ENCODE data around the gene RC3H2. TPM values are rescaled to one million over a fixed set of nuclear protein-coding genes. Genes with fewer than 3 reads are reported as not detected.
A peak's percentile ranks its signal among the peaks of the same experiment; 100 is the strongest.
"Not testable (repeated sequence)": the region's sequence is repeated elsewhere in the genome, so short reads cannot be mapped to it uniquely, and the experiment has no call there.

Gene RC3H2
- total RNA-seq, 2 experiments from 2014 or later, result 45.0 to 73.7 TPM

DNA sequence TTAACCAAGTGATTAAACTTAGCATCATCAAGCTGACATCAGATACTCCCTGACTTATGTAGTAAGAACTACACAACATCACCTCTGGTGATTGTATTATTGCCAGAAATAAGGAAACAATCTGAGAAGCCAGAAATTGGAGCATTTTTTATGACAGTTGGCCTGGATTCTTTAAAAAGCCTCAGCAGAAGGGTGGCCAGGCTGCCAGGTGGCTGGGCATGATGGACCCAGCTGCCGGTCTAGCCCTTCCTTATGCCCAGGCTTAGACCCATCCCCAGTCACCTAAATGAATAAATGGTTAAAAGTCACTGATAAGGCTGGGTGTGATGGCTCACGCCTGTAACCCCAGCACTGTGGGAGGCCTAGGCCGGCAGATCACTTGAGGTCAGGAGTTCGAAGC, 92.4 kb downstream of the RC3H2 start:
- no peak overlapping the region for H3K27ac ChIP-seq (ENCODE audit: low read depth, low read length, poor library complexity, severe bottlenecking)
- no peaks in the 10 kb centered on the region for H3K4me1 ChIP-seq (ENCODE audit: insufficient read depth, low read length, poor library complexity, severe bottlenecking)
- no peaks in the 10 kb centered on the region for H4K20me1 ChIP-seq (ENCODE audit: insufficient read depth, low read length)
- no peak overlapping the region for H3K4me3 ChIP-seq (ENCODE audit: low read depth, low read length, poor library complexity, severe bottlenecking)
- H3K36me3 ChIP-seq (ENCODE audit: insufficient read depth, low read length), result peaks cover 17% of the 10 kb centered on the region
- no peaks in the 10 kb centered on the region for H3K9me2 ChIP-seq (ENCODE audit: insufficient read depth, low read length)
- ChIA-PET POLR2A (interaction anchor here (1.3 kb wide), 1 partner anchor 350 kb away, joined by 5 read pairs; no protein-coding TSS in a partner anchor), CTCF (ENCODE audit: unreplicated experiment) (no interaction called here)
- H3K9me3 ChIP-seq (ENCODE audit: low read length), result no peaks in the 10 kb centered on the region
- intact Hi-C loops (cut with micrococcal nuclease; ENCODE audit: unreplicated experiment), result loop anchor here (10.0 kb wide), 1 partner anchor 428 kb away; no protein-coding TSS in a partner anchor
- no TSS peak for BruUV-seq (replicated peaks)
- no peak overlapping the region for H3K4me2 ChIP-seq (ENCODE audit: low read length)
- DNase-seq (ENCODE audit: low spot score), result no peak
- no peak overlapping the region for H2AFZ ChIP-seq (ENCODE audit: low read length)
- no peaks in the 10 kb centered on the region for H3K79me2 ChIP-seq (ENCODE audit: insufficient read depth, low read depth, low read length)
- no peak for TF ChIP-seq EZH2phosphoT487 (IDR thresholded peaks at IDR 0.05; ENCODE audit: borderline replicate concordance, low read depth, low read length)
- TF ChIP-seq, protein P1, sequence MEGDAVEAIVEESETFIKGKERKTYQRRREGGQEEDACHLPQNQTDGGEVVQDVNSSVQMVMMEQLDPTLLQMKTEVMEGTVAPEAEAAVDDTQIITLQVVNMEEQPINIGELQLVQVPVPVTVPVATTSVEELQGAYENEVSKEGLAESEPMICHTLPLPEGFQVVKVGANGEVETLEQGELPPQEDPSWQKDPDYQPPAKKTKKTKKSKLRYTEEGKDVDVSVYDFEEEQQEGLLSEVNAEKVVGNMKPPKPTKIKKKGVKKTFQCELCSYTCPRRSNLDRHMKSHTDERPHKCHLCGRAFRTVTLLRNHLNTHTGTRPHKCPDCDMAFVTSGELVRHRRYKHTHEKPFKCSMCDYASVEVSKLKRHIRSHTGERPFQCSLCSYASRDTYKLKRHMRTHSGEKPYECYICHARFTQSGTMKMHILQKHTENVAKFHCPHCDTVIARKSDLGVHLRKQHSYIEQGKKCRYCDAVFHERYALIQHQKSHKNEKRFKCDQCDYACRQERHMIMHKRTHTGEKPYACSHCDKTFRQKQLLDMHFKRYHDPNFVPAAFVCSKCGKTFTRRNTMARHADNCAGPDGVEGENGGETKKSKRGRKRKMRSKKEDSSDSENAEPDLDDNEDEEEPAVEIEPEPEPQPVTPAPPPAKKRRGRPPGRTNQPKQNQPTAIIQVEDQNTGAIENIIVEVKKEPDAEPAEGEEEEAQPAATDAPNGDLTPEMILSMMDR (conservative IDR thresholded peaks at IDR 0.05; ENCODE audit: low read length), result no peak

DNA sequence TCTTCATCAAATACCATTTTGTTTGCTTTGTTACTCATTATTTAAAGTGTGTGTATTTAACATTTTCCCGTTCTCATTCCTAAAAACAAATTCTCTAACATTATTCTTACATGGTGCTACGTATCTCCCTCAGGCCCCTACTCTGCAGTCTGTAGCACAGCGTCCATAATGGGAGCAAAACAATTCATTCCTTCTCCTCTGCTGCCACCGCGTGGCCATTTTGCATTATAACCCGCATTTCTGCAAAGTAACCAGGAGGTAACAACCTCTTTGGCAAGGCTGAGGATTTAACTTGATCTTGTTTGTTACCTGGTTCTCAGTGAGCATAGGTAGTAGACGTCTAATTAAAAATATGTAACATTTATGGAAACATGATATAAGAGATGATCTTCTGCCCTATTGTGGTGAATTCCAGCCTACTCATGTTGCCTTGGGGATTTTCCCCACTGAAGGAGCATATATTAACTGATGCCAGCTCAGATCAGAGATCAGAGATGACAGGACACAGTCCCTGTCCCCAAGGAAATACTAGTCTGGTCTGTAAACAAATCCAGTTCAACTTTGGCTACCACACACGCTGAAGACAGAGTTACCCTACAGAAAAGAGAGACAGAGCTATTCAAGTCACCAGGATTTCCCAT, 94.7 kb downstream of the RC3H2 start:
- no peak overlapping the region for H3K4me3 ChIP-seq (ENCODE audit: low read depth, low read length, poor library complexity, severe bottlenecking)
- peak; percentile 79 for DNase-seq (ENCODE audit: low spot score)
- H3K9me2 ChIP-seq (ENCODE audit: insufficient read depth, low read length), result no peaks in the 10 kb centered on the region
- intact Hi-C loops (cut with micrococcal nuclease; ENCODE audit: unreplicated experiment), result loop anchor here (1.0 to 10.0 kb wide), 2 partner anchors 345 to 426 kb away; no protein-coding TSS in a partner anchor
- no peaks in the 10 kb centered on the region for H3K4me1 ChIP-seq (ENCODE audit: insufficient read depth, low read length, poor library complexity, severe bottlenecking)
- no peak overlapping the region for H2AFZ ChIP-seq (ENCODE audit: low read length)
- ChIA-PET CTCF (ENCODE audit: unreplicated experiment) (no interaction called here), POLR2A (interaction anchor here (1.7 kb wide), 1 partner anchor 10 kb away, joined by 3 read pairs; no protein-coding TSS in a partner anchor)
- no peaks in the 10 kb centered on the region for H3K9me3 ChIP-seq (ENCODE audit: low read length)
- H4K20me1 ChIP-seq (ENCODE audit: insufficient read depth, low read length), result no peaks in the 10 kb centered on the region
- 0 out of 2 replicates have a peak, but pooled peaks cover under 1% of the 10 kb centered on the region for H3K36me3 ChIP-seq (ENCODE audit: insufficient read depth, low read length)
- H3K79me2 ChIP-seq (ENCODE audit: insufficient read depth, low read depth, low read length), result no peaks in the 10 kb centered on the region
- H3K4me2 ChIP-seq (ENCODE audit: low read length), result no peak overlapping the region
- TF ChIP-seq, protein P1 (conservative IDR thresholded peaks at IDR 0.05; ENCODE audit: low read length), result peak; percentile 92
- no peak for TF ChIP-seq EZH2phosphoT487 (IDR thresholded peaks at IDR 0.05; ENCODE audit: borderline replicate concordance, low read depth, low read length)
- no TSS peak for BruUV-seq (replicated peaks)
- no peak overlapping the region for H3K27ac ChIP-seq (ENCODE audit: low read depth, low read length, poor library complexity, severe bottlenecking)

DNA sequence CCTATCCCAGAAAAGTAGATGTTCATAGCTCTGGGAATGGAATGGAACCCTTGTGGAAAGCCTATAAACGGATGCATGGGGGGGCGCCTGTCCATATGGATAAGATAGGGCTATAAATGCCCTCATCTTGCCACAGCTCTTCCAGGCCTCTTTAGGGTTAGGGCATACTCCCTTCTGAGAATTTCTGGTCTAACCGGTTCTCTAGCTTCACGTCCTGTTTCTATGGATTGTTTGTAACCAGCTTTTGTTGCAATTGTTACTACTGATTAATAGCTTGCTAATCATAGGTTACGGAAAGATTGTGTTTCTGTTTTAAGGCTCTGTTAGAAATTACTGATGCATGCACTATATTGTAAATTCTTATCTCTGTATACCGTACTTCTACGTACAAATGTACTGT, 95.9 kb downstream of the RC3H2 start:
- H4K20me1 ChIP-seq (ENCODE audit: insufficient read depth, low read length); intact Hi-C loops (cut with micrococcal nuclease; ENCODE audit: unreplicated experiment); H3K79me2 ChIP-seq (ENCODE audit: insufficient read depth, low read depth, low read length); DNase-seq (ENCODE audit: low spot score); CTCF ChIA-PET (ENCODE audit: unreplicated experiment); H3K9me2 ChIP-seq (ENCODE audit: insufficient read depth, low read length); H3K4me1 ChIP-seq (ENCODE audit: insufficient read depth, low read length, poor library complexity, severe bottlenecking); BruUV-seq (replicated peaks); H3K9me3 ChIP-seq (ENCODE audit: low read length); H2AFZ ChIP-seq (ENCODE audit: low read length); H3K27ac ChIP-seq (ENCODE audit: low read depth, low read length, poor library complexity, severe bottlenecking); H3K36me3 ChIP-seq (ENCODE audit: insufficient read depth, low read length); POLR2A ChIA-PET; H3K4me2 ChIP-seq (ENCODE audit: low read length); H3K4me3 ChIP-seq (ENCODE audit: low read depth, low read length, poor library complexity, severe bottlenecking): not testable (repeated sequence)

Measured in OCI-LY7 (cell line).